Renal pelvis (tissue), 4 donors: ENCODE measurements around the gene YTHDF2. TPM values are rescaled to one million over a fixed set of nuclear protein-coding genes. Genes with fewer than 3 reads are reported as not detected.
"Not testable (repeated sequence)": the region's sequence is repeated elsewhere in the genome, so short reads cannot be mapped to it uniquely, and the experiment has no call there.

Source experiments
- DNase-seq: peaks from one replicate; pipeline ENCODE4 v3.0.0-alpha.2; 2013
- polyA plus RNA-seq, 3 donors: library from polyadenylated mRNA; unstranded; fragments of 120-200 nt; gene quantifications; one replicate each; pipeline ENCODE4 v1.2.1, GENCODE V29; 2013; ENCODE audit not compliant: insufficient read length in 3 of 3

The YTHDF2 gene
- polyA plus RNA-seq, 3 donors = 86.5 to 95.3 (median 92.0) TPM

GRCh38 chr1:28792644-28793121 is 55.9 kb downstream of the YTHDF2 start:
- DNase-seq = no peak

GRCh38 chr1:28794582-28794981 is 57.8 kb downstream of the YTHDF2 start:
- not testable (repeated sequence) for DNase-seq

- DNase-seq = no peak
Observed at GRCh38 chr1:28796352-28797211, 59.8 kb downstream of the YTHDF2 start.

GRCh38 chr1:28800324-28800723 is 63.6 kb downstream of the YTHDF2 start:
- DNase-seq = no peak

- DNase-seq = no peak
Observed at GRCh38 chr1:28801461-28801860, 64.7 kb downstream of the YTHDF2 start.

GRCh38 chr1:28803051-28803450 is 66.3 kb downstream of the YTHDF2 start:
- no peak for DNase-seq

GRCh38 chr1:28803662-28804061 is 66.9 kb downstream of the YTHDF2 start:
- no peak for DNase-seq

- DNase-seq = no peak
Observed at GRCh38 chr1:28804071-28804470, 67.3 kb downstream of the YTHDF2 start.

GRCh38 chr1:28807046-28807445 is 70.3 kb downstream of the YTHDF2 start:
- DNase-seq = no peak

- no peak for DNase-seq
Observed at GRCh38 chr1:28807986-28808385, 71.2 kb downstream of the YTHDF2 start.

- DNase-seq = no peak
Observed at GRCh38 chr1:28811369-28811765, 74.6 kb downstream of the YTHDF2 start.

- DNase-seq = no peak
Observed at GRCh38 chr1:28811766-28812668, 75.3 kb downstream of the YTHDF2 start, which contains the start of gene OPRD1. TSS of gene OPRD1 (plus strand) at chr1:28812170. CDS start at chr1:28812384, 214 bp downstream.

- DNase-seq = peak; percentile 48
Observed at GRCh38 chr1:28812669-28813468, 76.1 kb downstream of the YTHDF2 start.

- no peak for DNase-seq
Observed at GRCh38 chr1:28813931-28814465, 77.3 kb downstream of the YTHDF2 start.

GRCh38 chr1:28815533-28816185 is 78.9 kb downstream of the YTHDF2 start:
- DNase-seq = no peak

GRCh38 chr1:28817133-28817532 is 80.4 kb downstream of the YTHDF2 start:
- no peak for DNase-seq

GRCh38 chr1:28819020-28819419 is 82.3 kb downstream of the YTHDF2 start:
- no peak for DNase-seq
